Transverse colon (tissue), 3 donors: Measurements from ENCODE around the gene ATXN2.

Experiments
- EP300 ChIP-seq: sonication (generic); formaldehyde crosslinking; IDR thresholded peaks from one replicate; pipeline ENCODE4 v1.6.1; 2017; ENCODE audit warnings: antibody characterized with exemption, low read depth
- POLR2A ChIP-seq: fragments of 450-650 bp; IDR thresholded peaks from one replicate; pipeline ENCODE4 v1.6.1; 2016; ENCODE audit warnings: antibody characterized with exemption, mild to moderate bottlenecking, moderate library complexity
- TF ChIP-seq, protein P1 (sequence below), 5 experiments: fragments of 200-600 bp in 3 of 5; fragments of 450-650 bp in 2 of 5; sonication (generic) in 3 of 5; IDR thresholded peaks; 1 replicate in 2 of 5; 2 replicates in 3 of 5; pipeline ENCODE4 v1.5.1; 2016 to 2017; ENCODE audit warnings: antibody characterized with exemption in 5 of 5, inconsistent platforms in 3 of 5, mild to moderate bottlenecking in 2 of 5, moderate library complexity in 1 of 5

DNA sequence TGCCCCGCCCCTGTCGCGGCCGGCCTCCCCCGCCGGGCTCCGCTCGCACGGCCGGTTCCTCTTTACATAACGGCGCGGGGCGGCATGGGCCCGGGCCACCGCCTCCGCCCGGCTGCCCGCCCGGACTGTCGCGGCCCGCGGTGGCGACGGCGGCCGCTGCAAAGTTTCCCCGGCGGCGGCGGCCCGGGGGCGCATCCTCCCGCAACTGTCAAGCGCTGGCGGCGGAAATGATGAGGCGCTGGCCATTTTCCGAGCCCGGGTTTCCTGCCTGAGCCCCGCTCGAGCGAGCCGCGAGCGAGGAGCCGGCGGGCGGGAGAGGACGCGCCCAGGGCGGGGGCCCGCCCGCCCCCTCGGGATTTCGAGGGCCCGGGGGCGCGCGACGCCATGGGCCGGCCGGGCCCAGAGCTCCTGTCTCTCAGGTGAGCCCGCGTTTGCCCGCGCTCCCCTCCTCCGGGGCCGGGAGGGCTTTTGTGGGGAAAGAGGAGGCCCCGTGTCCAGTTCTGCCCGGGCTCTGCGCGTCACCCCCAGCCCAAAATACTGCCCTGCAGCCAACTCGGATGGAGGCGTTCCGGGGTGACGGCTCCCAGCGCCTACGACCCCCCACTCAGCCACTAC lies 193.1 kb downstream of the ATXN2 start, which contains the start of gene SH2B3:
- TF ChIP-seq, protein P1, sequence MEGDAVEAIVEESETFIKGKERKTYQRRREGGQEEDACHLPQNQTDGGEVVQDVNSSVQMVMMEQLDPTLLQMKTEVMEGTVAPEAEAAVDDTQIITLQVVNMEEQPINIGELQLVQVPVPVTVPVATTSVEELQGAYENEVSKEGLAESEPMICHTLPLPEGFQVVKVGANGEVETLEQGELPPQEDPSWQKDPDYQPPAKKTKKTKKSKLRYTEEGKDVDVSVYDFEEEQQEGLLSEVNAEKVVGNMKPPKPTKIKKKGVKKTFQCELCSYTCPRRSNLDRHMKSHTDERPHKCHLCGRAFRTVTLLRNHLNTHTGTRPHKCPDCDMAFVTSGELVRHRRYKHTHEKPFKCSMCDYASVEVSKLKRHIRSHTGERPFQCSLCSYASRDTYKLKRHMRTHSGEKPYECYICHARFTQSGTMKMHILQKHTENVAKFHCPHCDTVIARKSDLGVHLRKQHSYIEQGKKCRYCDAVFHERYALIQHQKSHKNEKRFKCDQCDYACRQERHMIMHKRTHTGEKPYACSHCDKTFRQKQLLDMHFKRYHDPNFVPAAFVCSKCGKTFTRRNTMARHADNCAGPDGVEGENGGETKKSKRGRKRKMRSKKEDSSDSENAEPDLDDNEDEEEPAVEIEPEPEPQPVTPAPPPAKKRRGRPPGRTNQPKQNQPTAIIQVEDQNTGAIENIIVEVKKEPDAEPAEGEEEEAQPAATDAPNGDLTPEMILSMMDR (IDR thresholded peaks at IDR 0.05) = no peak
- no peak for TF ChIP-seq EP300
- no peak for TF ChIP-seq POLR2A
